Measurements from ENCODE around the gene SPC24. TPM values are rescaled to one million over a fixed set of nuclear protein-coding genes. Genes with fewer than 3 reads are reported as not detected.

SPC24 gene
- total RNA-seq, 2 donors from 2014 or later = 1.2 to 5.7 TPM

DNA sequence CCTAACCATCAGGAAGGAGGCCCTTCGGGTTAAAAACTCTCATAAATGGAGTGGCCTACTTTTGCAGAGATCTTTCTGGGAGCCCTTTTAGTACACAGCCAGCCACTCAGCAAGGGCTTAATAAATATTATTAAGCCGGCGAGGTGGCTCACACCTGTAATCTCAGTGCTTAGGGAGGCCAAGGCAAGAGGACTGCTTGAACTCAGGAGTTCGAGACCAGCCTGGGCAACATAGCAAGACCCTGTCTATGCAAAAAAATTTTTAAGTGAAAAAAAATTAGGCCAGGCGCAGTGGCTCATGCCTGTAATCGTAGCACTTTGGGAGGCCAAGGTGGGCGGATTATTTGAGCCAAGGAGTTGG lies 42.6 kb upstream of the SPC24 start:
- DNase-seq (ENCODE audit: low spot score) = no peak
- H3K36me3 ChIP-seq = peaks cover 30% of the 10 kb centered on the region

DNA sequence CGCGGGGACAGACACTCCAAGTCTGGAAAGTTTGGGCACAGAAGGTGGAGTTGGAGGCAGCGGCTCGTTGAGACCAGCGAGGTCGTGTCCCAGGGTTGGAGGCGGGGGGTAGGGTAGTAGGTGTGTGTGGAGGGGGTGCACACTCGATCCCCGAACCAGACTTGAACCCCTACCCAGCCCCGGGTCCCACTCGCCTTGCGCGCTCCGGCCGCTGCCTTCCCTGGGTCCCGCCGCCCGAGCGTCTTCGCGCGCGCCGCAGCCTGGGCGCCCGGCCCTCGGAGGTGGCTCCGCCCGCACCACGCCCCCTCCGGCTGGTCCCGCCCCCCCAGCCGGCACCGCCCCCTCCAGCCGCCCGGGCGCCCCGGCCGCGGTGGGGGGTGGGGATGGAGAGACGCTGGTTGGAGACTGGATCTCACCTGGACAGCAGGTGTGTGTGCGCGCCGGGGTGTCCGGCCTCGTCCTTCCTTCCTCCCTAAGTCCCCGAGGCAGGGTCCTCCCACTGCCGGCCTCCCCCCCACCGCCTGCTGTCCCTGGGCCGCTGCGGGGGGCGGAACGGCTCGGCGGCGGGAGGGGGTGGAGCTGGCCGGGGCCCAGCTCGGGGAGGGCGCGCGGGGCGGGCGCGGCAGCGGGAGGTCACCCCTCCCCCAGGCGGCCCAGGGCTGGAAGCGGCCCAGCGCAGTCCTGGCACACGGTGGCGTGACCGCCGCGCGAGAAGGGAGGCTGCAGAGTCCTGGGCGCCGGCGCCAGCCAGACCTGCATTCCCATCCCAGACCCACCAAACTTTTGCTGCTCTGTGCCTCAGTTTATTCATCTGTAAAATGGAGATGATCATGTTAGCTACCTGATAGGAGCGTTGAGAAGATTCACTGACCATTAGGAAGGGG lies 42.0 kb upstream of the SPC24 start, which contains the start of gene KANK2:
TSS of gene KANK2 (minus strand) at position 255 of the 884 bp plus-strand sequence. CDS start 3,034 bp downstream, outside the sequence.
- peak; percentile 79 for DNase-seq (ENCODE audit: low spot score)
- peak within 1 kb of the TSS; percentile 95 to 96 for H3K27ac ChIP-seq
- H3K4me3 ChIP-seq = peak within 1 kb of the TSS; percentile 67 to 82
- TF ChIP-seq, protein P1, sequence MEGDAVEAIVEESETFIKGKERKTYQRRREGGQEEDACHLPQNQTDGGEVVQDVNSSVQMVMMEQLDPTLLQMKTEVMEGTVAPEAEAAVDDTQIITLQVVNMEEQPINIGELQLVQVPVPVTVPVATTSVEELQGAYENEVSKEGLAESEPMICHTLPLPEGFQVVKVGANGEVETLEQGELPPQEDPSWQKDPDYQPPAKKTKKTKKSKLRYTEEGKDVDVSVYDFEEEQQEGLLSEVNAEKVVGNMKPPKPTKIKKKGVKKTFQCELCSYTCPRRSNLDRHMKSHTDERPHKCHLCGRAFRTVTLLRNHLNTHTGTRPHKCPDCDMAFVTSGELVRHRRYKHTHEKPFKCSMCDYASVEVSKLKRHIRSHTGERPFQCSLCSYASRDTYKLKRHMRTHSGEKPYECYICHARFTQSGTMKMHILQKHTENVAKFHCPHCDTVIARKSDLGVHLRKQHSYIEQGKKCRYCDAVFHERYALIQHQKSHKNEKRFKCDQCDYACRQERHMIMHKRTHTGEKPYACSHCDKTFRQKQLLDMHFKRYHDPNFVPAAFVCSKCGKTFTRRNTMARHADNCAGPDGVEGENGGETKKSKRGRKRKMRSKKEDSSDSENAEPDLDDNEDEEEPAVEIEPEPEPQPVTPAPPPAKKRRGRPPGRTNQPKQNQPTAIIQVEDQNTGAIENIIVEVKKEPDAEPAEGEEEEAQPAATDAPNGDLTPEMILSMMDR (IDR thresholded peaks at IDR 0.05) = peak in 1 of 2 donors; percentile 30
- H3K27me3 ChIP-seq = no peaks in the 10 kb centered on the region
- H3K4me1 ChIP-seq = peaks cover 3 to 65% of the 10 kb centered on the region in 2 donors
- H3K36me3 ChIP-seq = peaks cover 35% of the 10 kb centered on the region
- H3K9me3 ChIP-seq = no peaks in the 10 kb centered on the region

More for the DNA sequence above, 42.6 kb upstream of the SPC24 start:
- TF ChIP-seq, protein P1 (IDR thresholded peaks at IDR 0.05) = no peak
- Histone ChIP-seq H3K9me3 (no peaks in the 10 kb centered on the region), H3K4me3 (no peak overlapping the region), H3K27me3 (no peaks in the 10 kb centered on the region), H3K4me1 (peaks cover 3 to 65% of the 10 kb centered on the region in 2 donors), H3K27ac (peak overlapping the region; percentile 95 to 96)

DNA sequence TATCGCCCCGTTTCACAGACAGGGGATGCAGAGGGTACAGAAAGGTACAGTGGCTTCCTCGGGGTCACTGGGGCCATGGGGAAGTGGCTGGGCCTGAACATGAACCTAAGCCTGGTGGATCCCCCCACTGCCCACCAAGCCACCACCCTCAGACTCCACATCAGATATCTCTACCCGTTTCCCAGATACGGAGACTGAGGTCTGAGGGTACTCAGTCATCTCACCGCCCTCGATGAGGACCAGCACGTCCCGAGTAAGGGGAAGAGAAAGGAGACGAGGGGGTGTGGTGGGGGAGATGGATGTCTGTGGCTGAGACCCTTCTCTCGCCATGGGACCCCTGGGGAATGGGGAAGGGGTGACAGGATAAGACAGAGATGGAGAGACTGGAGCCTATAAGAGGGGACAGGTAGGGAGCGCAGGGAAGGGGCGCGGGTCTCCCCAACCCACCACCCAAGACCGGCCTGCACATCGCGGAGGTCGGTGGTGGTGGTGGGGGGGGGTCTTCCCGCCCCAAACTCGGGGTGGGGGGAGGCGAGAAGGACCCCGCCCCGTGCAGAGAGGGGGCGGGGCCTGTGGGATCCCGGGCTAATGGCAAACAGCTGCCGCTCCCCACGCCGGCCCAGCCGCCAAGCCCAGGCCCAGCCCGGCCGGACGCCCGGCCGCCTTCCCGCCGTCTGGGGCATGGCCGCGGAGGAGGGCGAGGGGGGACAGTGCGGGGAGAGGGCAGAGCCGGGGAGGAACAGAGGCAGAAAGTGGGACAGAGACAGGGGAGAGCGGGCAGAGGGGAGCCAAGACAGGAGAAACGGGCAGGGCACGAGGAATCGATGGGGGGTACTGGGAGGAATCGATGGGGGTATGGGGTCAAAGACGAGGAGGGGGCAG lies 41.1 kb upstream of the SPC24 start:
- peaks cover 3 to 69% of the 10 kb centered on the region in 2 donors for H3K4me1 ChIP-seq
- TF ChIP-seq, protein P1 (IDR thresholded peaks at IDR 0.05) = no peak
- peak overlapping the region; percentile 95 to 96 for H3K27ac ChIP-seq
- no peak for DNase-seq (ENCODE audit: low spot score)
- no peaks in the 10 kb centered on the region for H3K27me3 ChIP-seq
- no peaks in the 10 kb centered on the region for H3K9me3 ChIP-seq
- peaks cover 35% of the 10 kb centered on the region for H3K36me3 ChIP-seq
- peak overlapping the region; percentile 67 to 82 for H3K4me3 ChIP-seq

DNA sequence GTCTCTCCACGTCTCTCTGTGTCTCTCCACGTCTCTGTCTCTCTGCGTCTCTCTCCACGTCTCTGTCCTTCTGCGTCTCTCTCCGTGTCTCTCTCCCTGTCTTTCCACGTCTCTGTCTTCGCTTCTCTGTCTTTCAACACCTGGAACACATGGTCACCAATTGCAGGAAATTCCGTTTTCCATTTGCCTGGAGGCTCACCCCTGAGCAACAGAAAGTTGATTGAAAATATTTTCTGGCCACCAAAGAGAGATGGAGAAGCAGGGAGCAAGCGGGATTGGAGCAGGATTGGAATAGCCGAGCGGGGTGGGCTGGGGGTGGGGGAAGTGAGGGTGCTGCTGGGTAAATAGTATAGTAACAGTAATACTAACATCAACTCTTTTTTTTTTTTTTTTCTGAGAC lies 40.1 kb upstream of the SPC24 start:
- Histone ChIP-seq H3K9me3 (no peaks in the 10 kb centered on the region), H3K4me1 (peaks cover 3 to 79% of the 10 kb centered on the region in 2 donors), H3K4me3 (peak overlapping the region; percentile 67 to 82), H3K27ac (peak overlapping the region; percentile 95 to 96), H3K36me3 (peaks cover 38% of the 10 kb centered on the region), H3K27me3 (no peaks in the 10 kb centered on the region)
- no peak for DNase-seq (ENCODE audit: low spot score)
- TF ChIP-seq, protein P1 (IDR thresholded peaks at IDR 0.05) = no peak

DNA sequence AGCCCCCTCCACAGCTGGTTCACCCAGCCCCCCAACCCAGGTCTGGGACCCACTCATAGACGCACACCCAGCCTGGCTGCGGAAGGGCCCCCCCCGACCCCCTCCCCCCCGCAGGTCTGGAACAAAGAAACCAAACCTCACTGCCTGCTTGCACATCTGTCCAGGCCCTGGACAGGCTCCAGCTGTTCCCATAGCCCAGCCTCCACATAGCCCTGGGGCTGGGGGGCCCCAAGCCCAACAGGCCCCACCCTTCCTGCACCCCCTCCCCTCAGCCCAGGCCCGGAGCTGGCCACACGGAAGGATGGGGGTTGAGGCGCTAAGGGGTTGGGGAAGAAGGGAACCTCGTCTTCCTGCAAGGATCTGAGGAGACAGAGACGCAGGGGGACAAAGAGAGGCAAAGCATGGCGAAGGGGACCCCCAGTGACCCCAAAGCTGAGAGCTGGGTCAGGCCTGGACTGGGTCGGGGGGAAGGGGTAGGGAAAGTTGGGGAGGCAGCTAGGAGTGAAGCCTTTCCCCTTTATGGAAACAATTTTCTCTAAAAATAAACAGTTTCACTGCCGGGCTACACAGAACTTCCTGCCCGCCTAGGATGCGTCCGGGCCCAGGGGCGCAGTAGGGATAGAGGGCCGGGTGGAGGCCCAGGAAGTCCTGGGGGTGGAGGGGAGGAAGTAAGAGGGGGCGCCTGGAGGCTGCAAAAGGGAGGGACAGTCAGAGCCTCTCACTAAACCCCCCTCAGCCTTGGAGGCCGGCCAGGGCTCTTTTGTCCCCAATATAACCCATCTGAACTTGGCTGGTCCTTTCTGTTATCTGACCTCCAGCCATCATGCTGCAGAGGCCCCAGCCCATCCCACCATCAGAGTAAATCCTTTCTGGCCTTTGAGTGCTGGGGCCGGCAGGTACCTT lies 39.3 kb upstream of the SPC24 start:
- peak overlapping the region; percentile 95 to 96 for H3K27ac ChIP-seq
- no peaks in the 10 kb centered on the region for H3K9me3 ChIP-seq
- no peak for DNase-seq (ENCODE audit: low spot score)
- peak overlapping the region; percentile 67 to 82 for H3K4me3 ChIP-seq
- peaks cover 44% of the 10 kb centered on the region for H3K36me3 ChIP-seq
- H3K4me1 ChIP-seq = peaks cover 8 to 86% of the 10 kb centered on the region in 2 donors
- TF ChIP-seq, protein P1 (IDR thresholded peaks at IDR 0.05) = no peak
- no peaks in the 10 kb centered on the region for H3K27me3 ChIP-seq

All from right atrium auricular region (tissue), 2 donors.